Measurements from ENCODE around the gene SYTL3.

GRCh38 chr6:158680015-158680414 is 30.2 kb downstream of the SYTL3 start:
- TF ChIP-seq POLR2A (IDR thresholded peaks at IDR 0.05) (no peak), CTCF (IDR thresholded peaks at IDR 0.05) (no peak)

All from Peyer's patch (tissue), 4 donors.